ENCODE measurements around the gene RAB11A. TPM values are rescaled to one million over a fixed set of nuclear protein-coding genes. Genes with fewer than 3 reads are reported as not detected.

RAB11A gene
- total and polyA plus RNA-seq, 2 of the 13 experiments (the other 11 are each of a cell fraction or from before 2014, with no cell fraction given), result 161 to 162 TPM

DNA sequence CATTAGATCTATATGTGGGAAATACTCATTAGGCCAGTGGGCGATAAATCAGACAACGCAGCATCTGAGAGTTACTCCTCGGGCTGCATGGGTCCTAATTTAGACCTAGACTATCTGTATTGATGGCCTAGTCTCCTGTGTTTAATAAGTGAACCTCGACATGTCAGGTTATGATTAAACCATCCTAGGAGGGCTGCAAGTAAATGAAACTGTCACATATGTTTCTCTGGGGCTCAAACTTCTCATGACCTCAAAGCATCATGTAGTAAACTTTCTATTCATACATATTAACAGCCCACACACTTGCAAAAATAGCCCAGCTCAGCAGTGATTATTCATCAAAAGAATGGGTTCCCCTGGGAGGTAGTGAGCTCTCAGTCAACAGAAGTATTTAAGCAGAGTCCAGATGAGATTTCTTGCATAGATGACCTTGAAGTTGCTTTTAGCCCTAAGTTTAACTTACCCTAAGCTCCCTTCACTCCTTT, 51.6 kb downstream of the RAB11A start:
- ChIA-PET CTCF (ENCODE audit: low intra/inter-chr PET ratio, low total read pairs) (no interaction called here), POLR2A (no interaction called here)
- TF ChIP-seq, protein P1, sequence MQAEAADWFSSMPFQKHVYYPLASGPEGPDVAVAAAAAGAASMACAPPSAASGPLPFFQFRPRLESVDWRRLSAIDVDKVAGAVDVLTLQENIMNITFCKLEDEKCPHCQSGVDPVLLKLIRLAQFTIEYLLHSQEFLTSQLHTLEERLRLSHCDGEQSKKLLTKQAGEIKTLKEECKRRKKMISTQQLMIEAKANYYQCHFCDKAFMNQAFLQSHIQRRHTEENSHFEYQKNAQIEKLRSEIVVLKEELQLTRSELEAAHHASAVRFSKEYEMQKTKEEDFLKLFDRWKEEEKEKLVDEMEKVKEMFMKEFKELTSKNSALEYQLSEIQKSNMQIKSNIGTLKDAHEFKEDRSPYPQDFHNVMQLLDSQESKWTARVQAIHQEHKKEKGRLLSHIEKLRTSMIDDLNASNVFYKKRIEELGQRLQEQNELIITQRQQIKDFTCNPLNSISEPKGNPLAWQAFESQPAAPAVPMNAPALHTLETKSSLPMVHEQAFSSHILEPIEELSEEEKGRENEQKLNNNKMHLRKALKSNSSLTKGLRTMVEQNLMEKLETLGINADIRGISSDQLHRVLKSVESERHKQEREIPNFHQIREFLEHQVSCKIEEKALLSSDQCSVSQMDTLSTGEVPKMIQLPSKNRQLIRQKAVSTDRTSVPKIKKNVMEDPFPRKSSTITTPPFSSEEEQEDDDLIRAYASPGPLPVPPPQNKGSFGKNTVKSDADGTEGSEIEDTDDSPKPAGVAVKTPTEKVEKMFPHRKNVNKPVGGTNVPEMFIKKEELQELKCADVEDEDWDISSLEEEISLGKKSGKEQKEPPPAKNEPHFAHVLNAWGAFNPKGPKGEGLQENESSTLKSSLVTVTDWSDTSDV (CRISPR knock-in tag; IDR thresholded peaks at IDR 0.05), result no peak
- no peaks in the 10 kb centered on the region for H3K27me3 ChIP-seq (ENCODE audit: control insufficient read depth in 1 of 2, insufficient read depth in 2 of 2, low read length in 2 of 2)
- H4K20me1 ChIP-seq (ENCODE audit: insufficient read depth, low read length), result no peaks in the 10 kb centered on the region
- FAIRE-seq (no peak), DNase-seq (ENCODE audit: low spot score) (no peak), ATAC-seq (no peak)
- no peaks in the 10 kb centered on the region for H3K36me3 ChIP-seq (replicated peaks in 1 of 2; ENCODE audit: control insufficient read depth in 1 of 2, insufficient read depth in 2 of 2, low read length in 2 of 2)
- no peaks in the 10 kb centered on the region for H3K79me2 ChIP-seq (ENCODE audit: insufficient read depth, low read length)
- 54% methylated on average over 4 of the region's 4 CpGs for WGBS (ENCODE audit: low lambda C conversion rate)
- H3K4me1 ChIP-seq (ENCODE audit: insufficient read depth, low read length), result peaks cover 15% of the 10 kb centered on the region
- no peak overlapping the region for H2AFZ ChIP-seq (ENCODE audit: low read length)
- no peak overlapping the region for H3K4me3 ChIP-seq (replicated peaks in 1 of 3; ENCODE audit: insufficient read depth in 1 of 3, low read depth in 2 of 3, low read length in 3 of 3)
- intact Hi-C loops (cut with micrococcal nuclease; ENCODE audit: unreplicated experiment), result no loop called here
- no peaks in the 10 kb centered on the region for H3K9me3 ChIP-seq (ENCODE audit: low read length)
- no peak overlapping the region for H3K9ac ChIP-seq (ENCODE audit: insufficient read depth, low read depth, low read length)
- H3K27ac ChIP-seq (ENCODE audit: extremely low read length, insufficient read depth, low read length), result no peak overlapping the region
- no TSS peak for BruUV-seq (replicated peaks)
- in situ Hi-C loops (cut with HindIII; ENCODE audit: extremely low pct_ligation_motif_present, low pct_unique_long_range_greater_than_20kb), result no loop called here
- no peak overlapping the region for H3K4me2 ChIP-seq (ENCODE audit: low read depth, low read length)

- H3K4me2 ChIP-seq (ENCODE audit: low read depth, low read length), result no peak overlapping the region
- POLR2A ChIA-PET, result no interaction called here
- no peaks in the 10 kb centered on the region for H3K9me3 ChIP-seq (ENCODE audit: low read length)
- no peak overlapping the region for H3K9ac ChIP-seq (ENCODE audit: insufficient read depth, low read depth, low read length)
- H3K4me3 ChIP-seq (replicated peaks in 1 of 3; ENCODE audit: insufficient read depth in 1 of 3, low read depth in 2 of 3, low read length in 3 of 3), result no peak overlapping the region
- no peak overlapping the region for H3K27ac ChIP-seq (ENCODE audit: extremely low read length, insufficient read depth, low read length)
- BruUV-seq (replicated peaks), result no TSS peak
- in situ Hi-C loops (cut with HindIII; ENCODE audit: extremely low pct_ligation_motif_present, low pct_unique_long_range_greater_than_20kb), result no loop called here
- H3K4me1 ChIP-seq (ENCODE audit: insufficient read depth, low read length), result peaks cover 7% of the 10 kb centered on the region
- no peaks in the 10 kb centered on the region for H3K27me3 ChIP-seq (ENCODE audit: control insufficient read depth in 1 of 2, insufficient read depth in 2 of 2, low read length in 2 of 2)
- CTCF ChIA-PET (ENCODE audit: low intra/inter-chr PET ratio, low total read pairs), result no interaction called here
- no peaks in the 10 kb centered on the region for H4K20me1 ChIP-seq (ENCODE audit: insufficient read depth, low read length)
- WGBS (ENCODE audit: low lambda C conversion rate), result 48% methylated on average over 5 of the region's 5 CpGs
- H2AFZ ChIP-seq (ENCODE audit: low read length), result no peak overlapping the region
- FAIRE-seq (no peak), DNase-seq (ENCODE audit: low spot score) (no peak), ATAC-seq (no peak)
- no peaks in the 10 kb centered on the region for H3K79me2 ChIP-seq (ENCODE audit: insufficient read depth, low read length)
- intact Hi-C loops (cut with micrococcal nuclease; ENCODE audit: unreplicated experiment), result no loop called here
- no peaks in the 10 kb centered on the region for H3K36me3 ChIP-seq (replicated peaks in 1 of 2; ENCODE audit: control insufficient read depth in 1 of 2, insufficient read depth in 2 of 2, low read length in 2 of 2)
- TF ChIP-seq SP140L (CRISPR knock-in tag; IDR thresholded peaks at IDR 0.05; ENCODE audit: borderline replicate concordance), result no peak
- TF ChIP-seq HMGA1 (CRISPR knock-in tag; conservative IDR thresholded peaks at IDR 0.05), result no peak
- no peak for TF ChIP-seq MXI1 (IDR thresholded peaks at IDR 0.05; ENCODE audit: borderline replicate concordance, low read depth, low read length)
- no peak for TF ChIP-seq RXRB (CRISPR knock-in tag; IDR thresholded peaks at IDR 0.05; ENCODE audit: borderline replicate concordance)
- no peak for TF ChIP-seq JUND (CRISPR knock-in tag; IDR thresholded peaks at IDR 0.05)
- TF ChIP-seq PLRG1 (conservative IDR thresholded peaks at IDR 0.05), result no peak
- no peak for TF ChIP-seq ZNF792 (CRISPR knock-in tag; IDR thresholded peaks at IDR 0.05)
- no peak for TF ChIP-seq ZHX1 (CRISPR knock-in tag; IDR thresholded peaks at IDR 0.05; ENCODE audit: low read depth)
- TF ChIP-seq ZNF143 (CRISPR knock-in tag; IDR thresholded peaks at IDR 0.05), result no peak
- TF ChIP-seq, protein P2, sequence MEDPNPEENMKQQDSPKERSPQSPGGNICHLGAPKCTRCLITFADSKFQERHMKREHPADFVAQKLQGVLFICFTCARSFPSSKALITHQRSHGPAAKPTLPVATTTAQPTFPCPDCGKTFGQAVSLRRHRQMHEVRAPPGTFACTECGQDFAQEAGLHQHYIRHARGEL (CRISPR knock-in tag; IDR thresholded peaks at IDR 0.05), result no peak
- no peak for TF ChIP-seq SRSF4 (IDR thresholded peaks at IDR 0.05; ENCODE audit: low read depth, low read length, poor library complexity, severe bottlenecking)
- TF ChIP-seq, protein P3, sequence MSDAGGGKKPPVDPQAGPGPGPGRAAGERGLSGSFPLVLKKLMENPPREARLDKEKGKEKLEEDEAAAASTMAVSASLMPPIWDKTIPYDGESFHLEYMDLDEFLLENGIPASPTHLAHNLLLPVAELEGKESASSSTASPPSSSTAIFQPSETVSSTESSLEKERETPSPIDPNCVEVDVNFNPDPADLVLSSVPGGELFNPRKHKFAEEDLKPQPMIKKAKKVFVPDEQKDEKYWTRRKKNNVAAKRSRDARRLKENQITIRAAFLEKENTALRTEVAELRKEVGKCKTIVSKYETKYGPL (CRISPR knock-in tag; IDR thresholded peaks at IDR 0.05), result no peak
Measured at GRCh38 chr15:65921780-65922179, 52.5 kb downstream of the RAB11A start.

Data from HepG2 (cell line).